ENCODE results near the gene TENT4B. TPM values are rescaled to one million over a fixed set of nuclear protein-coding genes. Genes with fewer than 3 reads are reported as not detected.

The TENT4B gene
- total and polyA plus RNA-seq, 4 donors = 4.5 to 13.9 (median 9.8) TPM

DNA sequence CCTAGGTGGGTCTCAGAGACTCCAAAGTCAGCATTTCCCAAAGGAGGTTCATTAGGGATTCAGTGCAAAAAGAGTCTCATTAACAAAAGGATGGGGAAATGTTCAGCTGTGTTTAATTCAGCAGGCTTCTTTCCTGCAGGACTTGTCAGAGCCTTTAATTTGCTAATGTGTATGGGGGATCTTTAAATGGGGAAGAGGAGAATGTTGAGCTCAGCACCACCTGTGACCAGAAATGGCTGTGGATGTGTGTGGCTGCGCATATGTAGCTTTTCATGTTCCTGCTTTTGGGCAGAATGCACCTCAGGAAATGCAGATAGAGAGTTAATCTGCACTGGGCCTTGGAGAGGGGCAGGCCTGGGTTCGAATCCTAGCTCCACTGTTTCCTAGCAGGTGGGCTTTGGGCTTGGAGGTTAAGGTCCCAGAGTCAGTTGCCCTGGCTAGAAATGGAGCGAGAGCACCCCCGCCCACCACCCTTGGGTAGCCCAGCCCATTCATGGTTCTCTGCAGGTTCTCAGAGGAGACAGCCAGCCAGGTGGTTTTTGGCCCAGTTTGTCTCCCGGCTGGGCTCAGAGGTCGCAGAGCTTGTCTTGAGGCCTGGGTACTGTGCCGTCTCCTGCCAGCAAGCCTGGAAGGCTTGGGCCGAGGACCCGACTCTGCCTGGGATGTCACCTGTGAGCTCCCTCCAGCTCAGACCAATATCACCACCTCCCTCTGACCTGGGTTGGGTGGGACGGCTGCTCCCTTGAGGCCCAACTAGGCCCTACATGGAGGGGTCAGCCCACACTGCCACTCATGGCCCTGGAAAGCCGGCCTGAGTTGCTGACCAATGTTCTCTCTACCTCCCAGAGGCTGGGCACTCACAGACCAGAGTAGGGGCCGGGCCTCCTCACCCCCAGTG is 122.6 kb downstream of the TENT4B start:
- peak; percentile 40 to 63 for DNase-seq
- Histone ChIP-seq H3K36me3 (ENCODE audit: control insufficient read depth in 1 of 2, insufficient read depth in 2 of 2, low read length in 1 of 2) (no peaks in the 10 kb centered on the region), H3K27ac (ENCODE audit: low read depth in 1 of 2, low read length in 2 of 2) (no peak overlapping the region), H3K27me3 (ENCODE audit: control insufficient read depth in 1 of 2, insufficient read depth in 2 of 2, low read length in 1 of 2) (no peaks in the 10 kb centered on the region), H3K4me1 (ENCODE audit: control insufficient read depth in 1 of 2, insufficient read depth in 2 of 2, low read length in 2 of 2) (no peaks in the 10 kb centered on the region), H3K9me3 (ENCODE audit: control insufficient read depth, low read length) (no peaks in the 10 kb centered on the region), H3K4me3 (ENCODE audit: low read length in 2 of 2) (no peak overlapping the region)
- intact Hi-C loops (cut with DNase I) = no loop called here
- 85 to 89% methylated on average over 12 of the region's 12 CpGs for WGBS, 2 donors
- ATAC-seq (ENCODE audit: low FRiP score) = no peak

DNA sequence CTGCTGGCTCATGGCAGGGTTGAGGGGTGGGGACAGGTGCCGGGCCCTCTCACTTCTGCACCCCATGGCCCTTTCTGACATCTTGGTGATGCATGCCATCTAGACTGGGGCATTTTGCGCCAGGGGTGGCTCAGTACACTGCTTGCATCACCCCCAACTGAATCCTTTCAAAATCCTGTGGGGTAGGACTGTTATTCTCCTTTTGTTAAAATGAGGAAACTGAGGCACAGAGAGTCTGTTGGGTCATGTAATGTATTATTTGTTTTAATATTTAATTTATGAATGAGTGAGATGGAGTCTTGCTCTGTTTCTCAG is 123.2 kb downstream of the TENT4B start:
- no peaks in the 10 kb centered on the region for H3K9me3 ChIP-seq (ENCODE audit: control insufficient read depth, low read length)
- no peak overlapping the region for H3K27ac ChIP-seq (ENCODE audit: low read depth in 1 of 2, low read length in 2 of 2)
- intact Hi-C loops (cut with DNase I) = no loop called here
- DNase-seq (no peak), ATAC-seq (ENCODE audit: low FRiP score) (no peak)
- no peaks in the 10 kb centered on the region for H3K4me1 ChIP-seq (ENCODE audit: control insufficient read depth in 1 of 2, insufficient read depth in 2 of 2, low read length in 2 of 2)
- WGBS, 2 donors = 96% methylated on average over 2 of the region's 2 CpGs
- no peak overlapping the region for H3K4me3 ChIP-seq (ENCODE audit: low read length in 2 of 2)
- no peaks in the 10 kb centered on the region for H3K27me3 ChIP-seq (ENCODE audit: control insufficient read depth in 1 of 2, insufficient read depth in 2 of 2, low read length in 1 of 2)
- no peaks in the 10 kb centered on the region for H3K36me3 ChIP-seq (ENCODE audit: control insufficient read depth in 1 of 2, insufficient read depth in 2 of 2, low read length in 1 of 2)

DNA sequence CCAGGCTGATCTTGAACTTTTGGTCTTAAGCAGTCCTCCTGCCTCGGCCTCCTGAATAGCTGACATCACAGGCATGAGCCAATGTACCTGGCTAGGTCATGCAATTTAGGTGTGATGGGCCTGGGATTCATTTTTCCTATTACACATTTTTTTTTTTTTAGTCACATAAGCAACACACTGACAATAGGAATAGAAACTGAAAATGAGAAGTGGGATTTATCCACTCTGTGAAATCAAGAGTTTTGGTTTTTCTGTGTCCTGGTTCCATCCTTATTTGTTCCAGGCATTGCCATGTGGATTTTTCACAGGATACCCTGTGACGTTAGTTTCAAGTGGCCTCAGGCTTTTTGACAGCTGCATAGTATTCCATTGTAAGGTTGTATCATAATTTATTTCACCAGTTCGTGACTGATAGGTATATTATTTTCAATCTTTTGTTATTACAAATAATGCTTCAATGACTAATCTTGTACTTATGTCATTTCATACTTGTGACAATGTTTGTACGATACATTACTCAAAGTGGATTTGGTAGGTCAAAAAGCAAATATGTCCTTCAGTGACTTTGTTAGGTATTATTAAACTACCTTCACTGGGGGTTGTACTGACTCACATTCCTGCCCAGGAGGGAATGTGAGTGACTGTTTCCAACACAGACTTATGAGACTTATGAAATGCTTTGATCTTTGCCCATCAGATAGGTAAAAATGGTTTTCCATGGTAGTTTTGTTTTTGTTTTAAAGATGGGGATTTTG is 123.9 kb downstream of the TENT4B start:
- Histone ChIP-seq H3K4me3 (ENCODE audit: low read length in 2 of 2) (no peak overlapping the region), H3K36me3 (ENCODE audit: control insufficient read depth in 1 of 2, insufficient read depth in 2 of 2, low read length in 1 of 2) (no peaks in the 10 kb centered on the region), H3K27ac (ENCODE audit: low read depth in 1 of 2, low read length in 2 of 2) (no peak overlapping the region), H3K4me1 (ENCODE audit: control insufficient read depth in 1 of 2, insufficient read depth in 2 of 2, low read length in 2 of 2) (no peaks in the 10 kb centered on the region), H3K9me3 (ENCODE audit: control insufficient read depth, low read length) (no peaks in the 10 kb centered on the region), H3K27me3 (ENCODE audit: control insufficient read depth in 1 of 2, insufficient read depth in 2 of 2, low read length in 1 of 2) (no peaks in the 10 kb centered on the region)
- intact Hi-C loops (cut with DNase I) = no loop called here
- no peak for DNase-seq
- 92 to 94% methylated on average over 4 of the region's 4 CpGs for WGBS, 2 donors
- ATAC-seq (ENCODE audit: low FRiP score) = no peak

DNA sequence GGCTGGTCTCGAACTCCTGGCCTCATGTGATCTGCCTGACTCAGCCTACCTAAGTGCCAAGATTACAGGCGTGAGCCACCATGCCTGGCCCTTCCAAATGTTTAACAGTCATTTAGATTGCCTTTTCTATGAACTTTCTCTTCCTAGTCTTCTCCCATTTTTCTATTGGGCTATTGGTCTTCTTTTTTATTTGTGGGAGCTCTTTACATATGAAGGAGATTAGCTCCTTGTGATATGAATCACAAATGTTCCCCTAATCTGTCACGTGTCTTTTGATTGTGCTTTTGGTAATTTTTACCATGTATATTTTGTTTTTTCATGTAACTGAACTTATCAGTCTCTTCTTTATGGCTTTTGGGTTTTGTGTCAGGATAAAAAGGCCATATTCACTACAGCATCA is 125.1 kb downstream of the TENT4B start:
- Histone ChIP-seq H3K4me3 (ENCODE audit: low read length in 2 of 2) (no peak overlapping the region), H3K4me1 (ENCODE audit: control insufficient read depth in 1 of 2, insufficient read depth in 2 of 2, low read length in 2 of 2) (no peaks in the 10 kb centered on the region)
- intact Hi-C loops (cut with DNase I) = no loop called here

DNA sequence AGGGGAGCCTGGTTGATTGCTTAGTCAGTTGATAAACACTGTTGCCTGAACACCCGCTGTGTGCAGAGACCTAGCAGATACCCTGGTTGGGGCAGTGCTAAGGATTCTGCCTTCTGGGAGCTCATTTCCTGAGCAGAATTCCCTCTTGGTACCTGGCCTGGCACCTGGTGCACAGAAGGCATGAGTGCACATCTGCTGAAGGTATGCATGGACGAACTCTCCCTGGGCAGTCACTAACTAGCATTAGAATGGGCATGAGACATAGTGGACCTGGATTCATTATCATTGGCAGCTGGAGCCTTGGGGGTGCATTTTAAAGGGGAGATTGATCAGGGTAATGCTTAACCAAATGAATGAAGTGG is 126.4 kb downstream of the TENT4B start:
- 87 to 91% methylated on average over 2 of the region's 2 CpGs for WGBS, 2 donors
- Histone ChIP-seq H3K4me1 (ENCODE audit: control insufficient read depth in 1 of 2, insufficient read depth in 2 of 2, low read length in 2 of 2) (no peaks in the 10 kb centered on the region), H3K27ac (ENCODE audit: low read depth in 1 of 2, low read length in 2 of 2) (no peak overlapping the region), H3K36me3 (ENCODE audit: control insufficient read depth in 1 of 2, insufficient read depth in 2 of 2, low read length in 1 of 2) (no peaks in the 10 kb centered on the region), H3K9me3 (ENCODE audit: control insufficient read depth, low read length) (no peaks in the 10 kb centered on the region), H3K4me3 (ENCODE audit: low read length in 2 of 2) (no peak overlapping the region), H3K27me3 (ENCODE audit: control insufficient read depth in 1 of 2, insufficient read depth in 2 of 2, low read length in 1 of 2) (no peaks in the 10 kb centered on the region)
- intact Hi-C loops (cut with DNase I) = no loop called here
- no peak for ATAC-seq (ENCODE audit: low FRiP score)
- peak; percentile 24 to 51 for DNase-seq

More for the DNA sequence above, 125.1 kb downstream of the TENT4B start:
- no peak for DNase-seq
- Histone ChIP-seq H3K27me3 (ENCODE audit: control insufficient read depth in 1 of 2, insufficient read depth in 2 of 2, low read length in 1 of 2) (no peaks in the 10 kb centered on the region), H3K9me3 (ENCODE audit: control insufficient read depth, low read length) (no peaks in the 10 kb centered on the region), H3K36me3 (ENCODE audit: control insufficient read depth in 1 of 2, insufficient read depth in 2 of 2, low read length in 1 of 2) (no peaks in the 10 kb centered on the region), H3K27ac (ENCODE audit: low read depth in 1 of 2, low read length in 2 of 2) (no peak overlapping the region)
- 58 to 63% methylated on average over 3 of the region's 3 CpGs for WGBS, 2 donors
- ATAC-seq (ENCODE audit: low FRiP score) = no peak

DNA sequence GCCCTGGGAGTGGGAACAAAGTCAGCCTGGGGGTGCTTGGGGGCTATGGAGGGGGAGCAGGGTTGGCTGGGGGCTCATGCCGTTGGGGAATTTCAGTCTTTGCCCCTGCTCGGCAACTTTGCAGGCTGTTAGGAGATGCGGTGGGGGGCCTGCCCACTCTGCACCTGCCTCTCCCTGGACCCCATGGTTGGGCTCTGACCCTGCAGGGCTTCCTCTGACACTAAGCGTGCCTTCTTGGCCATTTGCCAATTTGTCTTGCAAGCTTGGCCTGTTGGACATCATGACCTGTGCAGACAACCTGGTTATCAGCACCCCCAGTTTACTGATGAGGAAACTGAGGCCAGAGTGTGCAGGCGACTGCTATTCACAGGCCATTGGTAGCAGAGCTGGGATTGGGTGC is 127.8 kb downstream of the TENT4B start:
- no peak overlapping the region for H3K27ac ChIP-seq (ENCODE audit: low read depth in 1 of 2, low read length in 2 of 2)
- intact Hi-C loops (cut with DNase I) = no loop called here
- ATAC-seq (ENCODE audit: low FRiP score) (no peak), DNase-seq (peak; percentile 42 to 47)
- 95 to 100% methylated on average over 5 of the region's 5 CpGs for WGBS, 2 donors
- H3K27me3 ChIP-seq (ENCODE audit: control insufficient read depth in 1 of 2, insufficient read depth in 2 of 2, low read length in 1 of 2) = no peaks in the 10 kb centered on the region
- H3K36me3 ChIP-seq (ENCODE audit: control insufficient read depth in 1 of 2, insufficient read depth in 2 of 2, low read length in 1 of 2) = no peaks in the 10 kb centered on the region
- no peaks in the 10 kb centered on the region for H3K9me3 ChIP-seq (ENCODE audit: control insufficient read depth, low read length)
- H3K4me1 ChIP-seq (ENCODE audit: control insufficient read depth in 1 of 2, insufficient read depth in 2 of 2, low read length in 2 of 2) = no peaks in the 10 kb centered on the region
- no peak overlapping the region for H3K4me3 ChIP-seq (ENCODE audit: low read length in 2 of 2)

Other genes starting within 250 kb of the TENT4B start
- 10 to 100 TPM; 25.0 to 25.3 TPM for gene CNEP1R1, start 128.1 kb upstream of the TENT4B start, total RNA-seq
- 10 to 100 TPM; 11.5 to 15.5 TPM for gene CNEP1R1, start 128.1 kb upstream of the TENT4B start, polyA plus RNA-seq
- gene HEATR3, start 87.3 kb upstream of the TENT4B start, total RNA-seq = 10 to 100 TPM in 1 of 2 donors, 1 to 10 TPM in 1; 9.4 to 17.9 TPM
- gene HEATR3, start 87.3 kb upstream of the TENT4B start, polyA plus RNA-seq = 1 to 10 TPM; 3.7 to 4.6 TPM
- 10 to 100 TPM; 32.7 to 75.8 TPM for gene ADCY7, start 113.2 kb downstream of the TENT4B start, total RNA-seq
- 1 to 10 TPM; 4.0 to 7.8 TPM for gene ADCY7, start 113.2 kb downstream of the TENT4B start, polyA plus RNA-seq
- gene BRD7, start 215.7 kb downstream of the TENT4B start, total RNA-seq = 10 to 100 TPM; 64.2 to 90.2 TPM
- 10 to 100 TPM; 37.7 to 53.3 TPM for gene BRD7, start 215.7 kb downstream of the TENT4B start, polyA plus RNA-seq

Data from aorta (tissue), 5 donors.